OCI-LY7 (cell line): Measurements from ENCODE around the gene CACNA1H. TPM values are rescaled to one million over a fixed set of nuclear protein-coding genes. Genes with fewer than 3 reads are reported as not detected.

ENCODE experiments used
- BruUV-seq: library from RNA; stranded (reverse); fragments of 400-500 nt; replicated peaks from 2 replicates; lab custom pipeline; 2021; lab: Mats Ljungman, UMichigan
- CTCF ChIA-PET: fragments of 300-600 bp; sonication (Branson Sonifier 250); formaldehyde crosslinking; loops from one replicate; lab custom pipeline; 2022; ENCODE audit warnings: antibody characterized with exemption; ENCODE audit not compliant: unreplicated experiment; lab: Charles Lee
- POLR2A ChIA-PET: fragments of 300-600 bp; sonication (Branson Sonifier 250); formaldehyde crosslinking; loops from one replicate; lab custom pipeline; 2022; ENCODE audit warnings: antibody characterized with exemption; lab: Charles Lee
- DNase-seq: peaks from one replicate; pipeline ENCODE4 v3.0.0-alpha.2; 2015; ENCODE audit warnings: low spot score
- H2AFZ ChIP-seq: fragments of 200-600 bp; sonication (generic), shearing (Covaris generic); 2 replicates; pipeline ENCODE4 v1.6.1; 2014; ENCODE audit warnings: mild to moderate bottlenecking, antibody characterized with exemption, low read length, moderate library complexity
- H3K27ac ChIP-seq: fragments of 200-600 bp; sonication (generic); 2 replicates; pipeline ENCODE4 v1.5.1; 2014; ENCODE audit warnings: mixed run types, low read depth, mild to moderate bottlenecking, moderate library complexity, low read length, inconsistent platforms; ENCODE audit not compliant: poor library complexity, severe bottlenecking
- H3K36me3 ChIP-seq: fragments of 200-600 bp; sonication (generic); 2 replicates; pipeline ENCODE4 v1.6.1; 2014; ENCODE audit warnings: mild to moderate bottlenecking, antibody characterized with exemption, low read length, moderate library complexity, mixed read lengths; ENCODE audit not compliant: insufficient read depth
- H3K4me1 ChIP-seq: fragments of 200-600 bp; sonication (generic); 2 replicates; pipeline ENCODE4 v1.5.1; 2014; ENCODE audit warnings: mild to moderate bottlenecking, low read length; ENCODE audit not compliant: insufficient read depth, poor library complexity, severe bottlenecking
- H3K4me2 ChIP-seq: fragments of 200-600 bp; sonication (generic); 2 replicates; pipeline ENCODE4 v1.6.1; 2014; ENCODE audit warnings: mild to moderate bottlenecking, low read length
- H3K4me3 ChIP-seq: fragments of 200-600 bp; sonication (generic); 2 replicates; pipeline ENCODE4 v1.5.1; 2014; ENCODE audit warnings: mild to moderate bottlenecking, low read depth, low read length; ENCODE audit not compliant: poor library complexity, severe bottlenecking
- H3K79me2 ChIP-seq: fragments of 200-600 bp; sonication (generic); 2 replicates; pipeline ENCODE4 v1.6.1; 2016; ENCODE audit warnings: low read depth, mild to moderate bottlenecking, low read length, moderate library complexity, mixed read lengths; ENCODE audit not compliant: insufficient read depth
- H3K9me2 ChIP-seq: fragments of 200-600 bp; sonication (generic); 2 replicates; pipeline ENCODE4 v1.6.1; 2016; ENCODE audit warnings: mild to moderate bottlenecking, low read length, mixed read lengths; ENCODE audit not compliant: insufficient read depth
- H3K9me3 ChIP-seq: fragments of 200-600 bp; sonication (generic); 2 replicates; pipeline ENCODE4 v1.6.1; 2014; ENCODE audit warnings: mild to moderate bottlenecking, mixed run types, low read length, mixed read lengths
- H4K20me1 ChIP-seq: fragments of 200-600 bp; sonication (generic); 2 replicates; pipeline ENCODE4 v1.6.1; 2014; ENCODE audit warnings: mild to moderate bottlenecking, antibody characterized with exemption, low read length, moderate library complexity, mixed read lengths; ENCODE audit not compliant: insufficient read depth
- CTCF ChIP-seq: fragments of 200-600 bp; sonication (generic); conservative IDR thresholded peaks from 2 replicates; pipeline ENCODE4 v1.5.1; 2014; ENCODE audit warnings: mild to moderate bottlenecking, antibody characterized with exemption, low read length, moderate library complexity, mixed read lengths
- EZH2phosphoT487 ChIP-seq: fragments of 200-600 bp; sonication (generic); IDR thresholded peaks from 2 replicates; pipeline ENCODE4 v1.6.1; 2018; ENCODE audit warnings: low read depth, borderline replicate concordance, mild to moderate bottlenecking, mixed run types, antibody characterized with exemption, low read length, moderate library complexity, mixed read lengths
- intact Hi-C: fragments of 100-400 bp; cut with micrococcal nuclease; formaldehyde crosslinking; loops from one replicate; pipeline ENCODE4 v1.10.0; 2022; ENCODE audit not compliant: unreplicated experiment
- total RNA-seq, 2 experiments: library from RNA; depleted of rRNA in 1 of 2; stranded (reverse); fragments of >200 nt in 1 of 2; shearing (Covaris generic) in 1 of 2; gene quantifications; 2 replicates each; pipeline ENCODE4 v1.2.3, GENCODE V29; 2014 to 2022

CACNA1H gene
- total RNA-seq, 2 experiments from 2014 or later = not detected

- DNase-seq = no peak
- no peak overlapping the region for H3K4me3 ChIP-seq
- no peaks in the 10 kb centered on the region for H3K9me2 ChIP-seq
- BruUV-seq = no TSS peak
- intact Hi-C loops = no loop called here
- H3K27ac ChIP-seq = no peak overlapping the region
- TF ChIP-seq CTCF (no peak), EZH2phosphoT487 (no peak)
- H4K20me1 ChIP-seq = no peaks in the 10 kb centered on the region
- ChIA-PET POLR2A (no interaction called here), CTCF (no interaction called here)
- no peak overlapping the region for H3K4me2 ChIP-seq
- no peaks in the 10 kb centered on the region for H3K79me2 ChIP-seq
- H3K9me3 ChIP-seq = no peaks in the 10 kb centered on the region
- no peaks in the 10 kb centered on the region for H3K4me1 ChIP-seq
- no peaks in the 10 kb centered on the region for H3K36me3 ChIP-seq
- H2AFZ ChIP-seq = no peak overlapping the region
These were observed 7.3 kb downstream of the CACNA1H start for GRCh38 chr16:1159973-1160772.

GRCh38 chr16:1160773-1161348 is 8.0 kb downstream of the CACNA1H start:
- POLR2A ChIA-PET = no interaction called here
- no peaks in the 10 kb centered on the region for H3K9me3 ChIP-seq
- no peaks in the 10 kb centered on the region for H3K79me2 ChIP-seq
- H3K4me1 ChIP-seq = no peaks in the 10 kb centered on the region
- no peak overlapping the region for H3K4me2 ChIP-seq
- no peaks in the 10 kb centered on the region for H3K36me3 ChIP-seq
- DNase-seq = no peak
- no TSS peak for BruUV-seq
- no peaks in the 10 kb centered on the region for H3K9me2 ChIP-seq
- intact Hi-C loops = no loop called here
- H3K4me3 ChIP-seq = no peak overlapping the region
- no peak overlapping the region for H2AFZ ChIP-seq
- TF ChIP-seq CTCF (no peak), EZH2phosphoT487 (no peak)
- no peak overlapping the region for H3K27ac ChIP-seq
- H4K20me1 ChIP-seq = no peaks in the 10 kb centered on the region
- CTCF ChIA-PET = no interaction called here
